Activated CD8-positive, alpha-beta memory T cell treated with anti-CD3 and anti-CD28 coated beads, Interleukin-2, amount 50 U/mL, for 48 hours (primary cell): ENCODE results near the gene ZFP28.

Experiments used
- DNase-seq: peaks from one replicate; pipeline ENCODE4 v3.0.0-alpha.2; 2020

The ZFP28 gene

DNA sequence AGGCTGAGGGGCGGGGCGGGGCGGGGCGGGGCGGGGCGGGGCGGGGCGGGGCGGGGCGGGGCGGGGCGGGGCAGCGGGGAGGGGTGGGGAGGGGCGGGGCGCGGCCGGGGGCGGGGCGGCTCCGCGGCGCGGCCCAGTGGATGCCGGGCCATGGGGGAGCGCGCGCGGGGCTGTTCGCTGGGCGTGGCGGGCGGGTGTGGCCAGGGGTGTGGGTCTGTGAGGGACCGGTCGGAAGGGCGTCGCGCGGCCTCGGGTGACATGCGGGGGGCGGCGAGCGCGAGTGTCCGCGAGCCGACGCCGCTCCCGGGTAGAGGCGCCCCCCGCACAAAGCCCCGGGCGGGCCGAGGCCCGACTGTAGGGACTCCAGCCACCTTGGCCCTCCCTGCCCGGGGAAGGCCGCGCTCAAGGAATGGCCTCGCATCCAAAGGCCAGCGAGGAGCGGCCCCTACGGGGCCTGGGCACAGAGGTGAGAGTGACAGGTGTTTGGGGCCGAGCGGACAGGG lies at the start of gene ZFP28:
Gene ZFP28 (plus strand): TSS at position 188 of the 503 bp plus-strand sequence. CDS start 71 bp downstream, at position 259.
- DNase-seq = peak; percentile 81

DNA sequence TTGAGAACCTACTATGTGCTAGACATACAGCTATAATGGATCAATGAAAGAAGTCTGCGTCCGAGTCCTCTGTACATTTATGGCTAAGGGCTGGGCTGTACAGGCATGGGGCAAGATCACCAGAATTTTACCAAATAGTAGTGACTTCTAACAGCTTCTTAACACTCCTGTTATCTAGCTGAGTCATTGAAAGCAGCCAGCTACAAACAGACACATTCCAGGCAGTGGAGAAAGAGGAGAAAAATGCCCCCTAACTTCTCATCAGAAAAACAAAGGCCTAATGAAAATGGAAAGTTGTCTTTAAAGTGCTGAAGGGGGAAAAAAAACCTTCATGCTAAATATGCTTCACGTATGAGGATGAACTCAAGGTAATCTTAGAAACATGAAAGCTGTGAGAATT lies 47.3 kb upstream of the ZFP28 start:
- no peak for DNase-seq

DNA sequence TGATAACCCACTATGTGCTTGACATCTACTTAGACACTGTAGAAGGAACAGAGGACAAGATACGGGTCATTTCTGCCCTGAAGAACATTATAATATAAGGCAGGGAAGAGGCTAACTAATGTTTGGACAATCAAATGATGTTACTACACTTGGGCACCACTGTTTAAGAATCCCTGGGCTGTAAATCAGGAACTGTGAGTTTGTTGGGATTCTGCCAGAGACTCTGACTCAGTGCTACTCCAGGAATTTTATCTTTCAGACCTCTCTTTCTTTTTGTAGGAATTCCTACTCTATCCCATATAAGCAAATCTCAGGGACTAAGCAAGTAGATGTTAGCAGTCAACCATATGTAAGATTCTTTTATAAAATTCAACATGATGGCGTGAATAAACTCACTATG lies 34.2 kb upstream of the ZFP28 start:
- DNase-seq = no peak

DNA sequence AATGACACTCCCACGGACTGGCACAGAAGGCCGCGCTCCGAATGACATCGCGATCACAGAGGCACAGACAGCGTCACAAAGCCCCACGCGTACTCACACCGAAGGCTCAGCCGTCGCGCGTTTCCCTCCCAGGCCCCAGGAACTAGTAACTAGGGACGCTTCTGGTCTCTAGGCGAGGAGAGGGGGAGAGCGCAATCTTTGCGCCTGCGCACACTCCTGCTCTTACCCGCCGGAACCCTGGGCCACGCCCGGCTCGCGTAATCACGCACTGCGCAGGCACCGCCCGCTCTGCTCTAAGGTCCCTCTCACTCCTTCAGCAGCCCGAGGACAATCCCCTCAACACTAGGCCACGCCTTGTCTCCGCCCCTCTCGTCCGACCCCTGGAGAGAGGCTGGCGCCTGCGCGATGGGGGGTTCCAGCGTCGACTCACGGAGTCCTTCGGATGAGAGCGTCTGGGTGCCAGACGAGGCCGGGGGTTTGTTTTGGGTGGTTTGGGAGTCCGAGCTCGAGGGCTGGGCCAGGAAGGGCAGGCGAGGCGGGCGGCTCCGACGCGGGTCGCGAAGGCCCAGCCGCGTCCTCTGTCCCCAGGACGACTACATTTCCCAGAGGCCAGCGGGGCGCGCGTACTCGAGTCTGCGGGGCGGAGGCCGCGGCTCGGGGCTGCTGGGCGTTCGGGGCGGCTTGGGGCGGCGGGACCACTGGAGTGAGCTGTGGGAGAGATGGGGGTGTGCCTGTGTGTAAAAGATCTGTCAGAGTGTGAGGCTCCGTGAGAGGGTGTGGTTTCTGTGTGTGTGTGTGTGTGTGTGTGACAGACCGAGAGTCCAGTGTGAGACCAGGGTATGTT lies 31.1 kb upstream of the ZFP28 start, which contains the start of gene ZNF471:
Gene ZNF471 (plus strand): TSS at position 410 of the 844 bp plus-strand sequence. CDS start 3,717 bp downstream, outside the sequence.
- DNase-seq = peak; percentile 85

DNA sequence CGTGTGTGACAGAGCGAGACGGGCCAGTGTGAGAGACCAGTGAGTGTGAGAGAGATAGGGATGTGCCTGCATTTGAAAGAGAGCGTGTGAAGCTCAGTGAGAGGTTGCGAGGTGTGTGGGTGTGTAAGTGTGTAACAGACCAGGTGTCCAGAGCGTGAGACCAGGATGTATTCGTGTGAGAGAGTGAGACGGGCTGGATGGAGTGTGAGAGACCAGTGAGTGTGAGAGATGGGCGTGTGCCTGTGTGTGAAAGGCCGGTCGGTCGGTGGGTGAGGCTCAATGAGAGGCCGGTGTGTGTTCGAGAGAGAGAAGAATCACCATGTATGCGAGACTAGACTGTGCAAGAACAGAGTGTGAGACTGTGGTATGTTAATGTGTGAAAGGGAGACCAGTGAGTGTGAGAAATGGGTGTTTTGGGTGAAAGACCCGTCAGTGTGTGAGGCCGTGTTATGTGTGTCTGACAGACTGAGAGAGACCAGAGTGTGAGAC lies 30.4 kb upstream of the ZFP28 start:
- no peak for DNase-seq

DNA sequence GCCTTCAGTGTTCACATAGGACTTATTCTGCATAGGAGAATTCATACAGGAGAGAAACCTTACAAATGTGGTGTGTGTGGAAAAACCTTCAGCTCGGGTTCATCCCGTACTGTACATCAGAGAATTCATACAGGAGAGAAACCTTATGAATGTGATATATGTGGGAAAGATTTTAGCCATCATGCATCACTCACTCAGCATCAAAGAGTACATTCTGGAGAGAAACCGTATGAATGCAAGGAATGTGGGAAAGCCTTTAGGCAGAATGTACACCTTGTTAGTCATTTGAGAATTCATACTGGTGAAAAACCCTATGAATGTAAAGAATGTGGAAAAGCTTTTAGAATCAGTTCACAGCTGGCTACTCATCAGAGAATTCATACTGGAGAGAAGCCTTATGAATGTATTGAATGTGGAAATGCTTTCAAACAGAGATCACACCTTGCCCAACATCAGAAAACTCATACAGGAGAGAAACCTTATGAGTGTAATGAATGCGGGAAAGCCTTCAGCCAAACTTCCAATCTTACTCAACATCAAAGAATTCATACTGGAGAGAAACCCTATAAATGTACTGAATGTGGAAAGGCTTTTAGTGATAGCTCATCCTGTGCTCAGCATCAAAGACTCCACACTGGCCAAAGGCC lies 13.4 kb upstream of the ZFP28 start:
- DNase-seq = no peak

DNA sequence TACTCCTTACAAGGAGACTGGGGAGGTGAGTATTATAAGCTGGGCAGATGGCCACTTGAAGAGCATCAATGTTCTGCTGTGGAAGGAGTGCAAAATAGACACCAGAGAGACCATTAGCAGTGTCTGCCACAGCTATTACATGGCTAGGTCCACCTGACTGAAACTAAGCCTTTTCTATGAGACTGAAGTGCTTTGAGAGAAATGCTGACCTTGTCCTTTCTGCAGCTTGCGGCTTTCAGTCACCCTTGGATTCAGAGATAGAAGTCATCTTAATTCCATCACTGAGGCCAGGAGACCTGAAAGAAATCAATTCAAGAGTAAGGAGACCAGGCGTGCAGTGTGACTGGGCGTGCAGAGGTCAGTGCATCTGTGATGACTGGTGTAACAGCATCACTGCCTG lies 1.3 kb upstream of the ZFP28 start:
- DNase-seq = no peak

DNA sequence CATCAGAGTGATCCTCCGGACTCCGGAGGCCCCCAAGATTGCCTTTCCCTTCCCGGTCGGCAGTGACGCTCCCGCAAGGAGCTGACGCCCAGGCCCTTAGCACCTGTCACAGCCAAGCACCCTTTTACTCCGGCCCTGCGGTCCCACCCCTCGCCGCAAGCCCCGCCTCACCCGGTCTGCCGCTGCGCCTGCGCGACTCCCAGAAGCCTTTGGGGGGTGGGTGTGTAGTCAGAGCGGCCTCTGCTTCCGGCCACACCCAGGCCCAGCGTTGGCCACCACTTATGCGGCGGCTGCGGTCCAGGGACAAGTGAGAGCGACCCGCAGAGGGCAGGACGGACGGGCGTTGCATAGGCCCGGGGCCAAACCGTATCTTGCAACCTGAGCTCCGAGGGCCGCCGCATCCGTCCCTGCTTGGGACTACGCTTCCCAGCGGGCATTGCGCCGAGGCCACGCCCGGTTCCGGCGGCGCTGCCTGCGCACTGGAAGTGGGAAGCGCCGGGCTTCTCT lies 441 bp upstream of the ZFP28 start:
- DNase-seq = peak; percentile 91

DNA sequence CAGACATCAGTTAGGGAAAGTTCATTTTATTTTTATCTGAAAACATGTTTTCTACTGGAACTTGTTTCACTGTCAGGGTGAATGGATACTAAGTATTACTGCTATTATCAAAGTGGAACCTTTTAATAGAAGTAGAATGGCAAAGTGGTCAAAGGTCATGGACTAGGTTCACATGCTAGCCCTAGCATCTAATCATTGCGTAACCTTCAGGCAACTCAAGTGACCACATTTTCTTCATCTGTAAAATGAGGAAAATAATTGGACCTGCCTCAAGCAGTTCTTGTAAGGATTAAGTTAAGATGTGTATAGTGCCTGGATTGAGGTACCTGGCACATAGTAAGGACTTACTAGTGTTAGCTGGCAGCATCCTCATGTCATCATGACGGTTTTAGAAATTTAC lies 5.0 kb downstream of the ZFP28 start:
- DNase-seq = no peak

DNA sequence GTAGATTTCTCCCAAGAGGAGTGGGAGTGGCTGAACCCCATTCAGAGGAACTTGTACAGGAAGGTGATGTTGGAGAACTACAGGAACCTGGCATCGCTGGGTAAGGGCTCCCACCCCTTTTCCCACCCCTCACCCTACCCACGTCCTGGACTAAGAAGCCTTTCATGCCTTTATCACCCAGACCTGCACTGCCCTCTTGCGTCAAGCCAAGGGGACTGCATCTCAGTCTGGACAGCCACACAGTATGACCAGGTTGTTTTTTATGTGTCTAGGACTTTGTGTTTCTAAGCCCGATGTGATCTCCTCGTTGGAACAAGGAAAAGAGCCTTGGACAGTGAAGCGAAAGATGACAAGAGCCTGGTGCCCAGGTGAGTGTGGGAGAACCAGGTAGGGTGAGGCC lies 8.8 kb downstream of the ZFP28 start:
- no peak for DNase-seq

DNA sequence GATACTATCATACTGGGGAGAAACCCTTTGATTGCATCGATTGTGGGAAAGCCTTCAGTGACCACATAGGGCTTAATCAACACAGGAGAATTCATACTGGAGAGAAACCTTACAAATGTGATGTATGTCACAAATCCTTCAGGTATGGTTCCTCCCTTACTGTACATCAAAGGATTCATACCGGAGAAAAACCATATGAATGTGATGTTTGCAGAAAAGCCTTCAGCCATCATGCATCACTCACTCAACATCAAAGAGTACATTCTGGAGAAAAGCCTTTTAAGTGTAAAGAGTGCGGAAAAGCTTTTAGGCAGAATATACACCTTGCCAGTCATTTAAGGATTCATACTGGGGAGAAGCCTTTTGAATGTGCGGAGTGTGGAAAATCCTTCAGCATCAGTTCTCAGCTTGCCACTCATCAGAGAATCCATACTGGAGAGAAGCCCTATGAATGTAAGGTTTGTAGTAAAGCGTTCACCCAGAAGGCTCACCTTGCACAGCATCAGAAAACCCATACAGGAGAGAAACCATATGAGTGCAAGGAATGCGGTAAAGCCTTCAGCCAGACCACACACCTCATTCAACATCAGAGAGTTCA lies 15.6 kb downstream of the ZFP28 start:
- DNase-seq = no peak

DNA sequence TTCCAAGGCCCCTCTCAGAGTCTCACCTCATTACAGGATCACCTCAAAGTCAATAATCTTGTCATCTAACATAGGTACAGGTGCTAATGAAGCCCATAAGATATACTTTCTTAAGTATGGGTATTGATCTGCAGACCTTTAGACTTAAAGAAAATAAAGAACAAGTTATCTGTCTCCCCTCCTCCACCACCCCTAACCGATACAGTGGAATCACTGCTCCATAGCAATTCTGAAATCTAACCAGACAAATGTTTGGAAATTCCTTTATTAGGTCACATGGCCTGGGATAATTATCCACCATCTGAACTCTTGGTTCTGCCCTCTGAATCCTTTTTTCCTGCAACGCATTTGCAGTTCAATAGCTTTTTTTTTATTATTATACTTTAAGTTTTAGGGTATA lies 24.0 kb downstream of the ZFP28 start:
- no peak for DNase-seq

DNA sequence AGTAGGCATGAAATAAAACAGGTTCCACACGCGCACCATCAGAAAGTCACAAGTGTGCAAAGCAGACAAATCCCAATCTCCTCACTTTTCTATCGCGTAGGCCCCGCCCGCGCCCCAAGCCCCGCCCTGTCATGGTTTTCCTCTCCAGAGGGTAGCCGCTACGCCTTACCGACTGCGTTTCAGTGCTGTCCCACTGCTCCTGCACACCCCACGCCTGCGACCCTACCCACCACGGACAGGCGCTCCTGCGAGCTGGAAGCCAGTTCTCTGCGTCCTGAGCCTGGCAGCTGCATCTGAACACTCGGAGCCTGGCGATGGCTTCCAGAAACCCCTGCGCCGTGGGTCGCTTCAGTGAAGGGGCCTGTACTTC lies 28.1 kb downstream of the ZFP28 start:
- DNase-seq = no peak

DNA sequence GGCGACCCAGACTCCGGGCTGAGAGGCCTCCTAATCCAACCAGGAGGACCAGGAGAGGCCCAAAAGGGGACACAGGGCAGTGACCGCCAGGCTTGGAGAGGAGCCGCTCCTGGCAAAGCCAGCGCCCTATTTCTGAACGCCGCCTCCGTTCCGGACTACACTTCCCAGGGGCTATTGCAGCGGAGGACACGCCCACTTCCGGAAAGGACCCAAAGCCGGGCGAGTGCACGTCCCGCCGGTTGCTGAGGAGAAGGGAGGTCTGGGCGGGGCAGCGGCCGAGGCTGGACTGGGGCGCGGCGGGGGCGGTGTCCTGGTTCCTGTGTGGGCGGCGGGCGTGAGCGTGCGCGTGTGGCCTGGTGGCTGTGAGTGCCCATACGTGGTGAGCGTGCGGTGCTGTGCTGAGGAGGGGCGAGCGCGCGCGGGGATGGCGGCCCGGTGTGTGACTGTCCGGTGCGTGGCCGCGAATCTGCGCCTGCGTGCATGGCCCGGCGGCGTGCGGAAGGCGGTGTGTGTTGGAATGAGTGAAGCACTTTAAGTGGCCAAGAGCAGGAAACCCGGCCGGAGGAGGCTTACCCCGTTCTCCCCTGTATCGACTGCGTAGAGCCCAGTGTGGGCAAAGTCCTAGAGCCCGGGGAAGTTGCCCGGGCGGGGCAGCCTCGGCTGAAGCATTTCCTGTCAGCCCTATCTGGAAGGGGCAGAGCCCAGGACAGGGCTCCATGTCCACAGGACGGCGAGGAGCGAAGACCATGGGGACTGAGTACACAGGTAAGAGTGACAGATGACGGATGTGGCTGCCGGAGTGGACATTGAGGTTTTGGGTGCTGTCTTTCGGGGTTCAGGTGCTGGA lies 28.7 kb downstream of the ZFP28 start, which contains the start of gene ZNF470:
Gene ZNF470 (plus strand): TSS at position 195 of the 847 bp plus-strand sequence. CDS start 2,844 bp downstream, outside the sequence.
- DNase-seq = peak; percentile 90

DNA sequence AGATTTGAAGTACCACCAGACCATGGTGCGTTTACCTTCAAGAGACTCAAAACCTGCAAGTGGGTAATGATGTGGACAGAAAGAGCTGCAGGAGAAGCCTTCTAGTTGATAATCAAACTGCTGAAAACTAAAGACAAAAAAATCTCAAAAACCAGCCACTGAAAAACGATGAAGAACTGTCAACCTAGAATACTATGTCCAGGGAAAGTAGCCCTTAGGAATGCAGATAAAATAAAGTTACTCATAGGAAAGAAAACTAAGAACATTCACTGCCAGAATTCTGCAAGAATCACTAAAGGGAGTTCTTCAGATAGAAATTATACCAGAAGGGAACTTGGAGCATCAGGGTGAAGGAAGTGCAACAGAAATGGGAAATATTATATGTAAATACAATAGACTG lies 33.8 kb downstream of the ZFP28 start:
- no peak for DNase-seq

DNA sequence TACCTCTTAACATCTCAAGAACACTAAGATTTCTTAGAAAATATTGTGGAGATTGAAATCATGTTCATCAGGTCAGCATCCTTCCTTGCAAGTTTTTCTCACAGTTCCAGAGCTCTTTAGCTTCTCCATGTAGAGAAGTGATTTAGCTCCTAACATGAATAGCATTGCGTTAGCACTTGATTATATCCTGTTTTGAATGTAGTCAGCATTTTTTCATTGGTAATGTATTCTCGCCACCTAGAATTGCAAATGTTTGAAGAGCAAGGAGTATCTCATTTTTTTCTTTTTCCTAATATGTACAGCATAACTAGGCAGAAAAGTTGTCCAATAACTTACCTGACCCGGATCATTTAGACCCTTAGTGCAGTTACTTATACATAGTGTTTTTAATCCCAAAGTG lies 35.2 kb downstream of the ZFP28 start:
- no peak for DNase-seq

DNA sequence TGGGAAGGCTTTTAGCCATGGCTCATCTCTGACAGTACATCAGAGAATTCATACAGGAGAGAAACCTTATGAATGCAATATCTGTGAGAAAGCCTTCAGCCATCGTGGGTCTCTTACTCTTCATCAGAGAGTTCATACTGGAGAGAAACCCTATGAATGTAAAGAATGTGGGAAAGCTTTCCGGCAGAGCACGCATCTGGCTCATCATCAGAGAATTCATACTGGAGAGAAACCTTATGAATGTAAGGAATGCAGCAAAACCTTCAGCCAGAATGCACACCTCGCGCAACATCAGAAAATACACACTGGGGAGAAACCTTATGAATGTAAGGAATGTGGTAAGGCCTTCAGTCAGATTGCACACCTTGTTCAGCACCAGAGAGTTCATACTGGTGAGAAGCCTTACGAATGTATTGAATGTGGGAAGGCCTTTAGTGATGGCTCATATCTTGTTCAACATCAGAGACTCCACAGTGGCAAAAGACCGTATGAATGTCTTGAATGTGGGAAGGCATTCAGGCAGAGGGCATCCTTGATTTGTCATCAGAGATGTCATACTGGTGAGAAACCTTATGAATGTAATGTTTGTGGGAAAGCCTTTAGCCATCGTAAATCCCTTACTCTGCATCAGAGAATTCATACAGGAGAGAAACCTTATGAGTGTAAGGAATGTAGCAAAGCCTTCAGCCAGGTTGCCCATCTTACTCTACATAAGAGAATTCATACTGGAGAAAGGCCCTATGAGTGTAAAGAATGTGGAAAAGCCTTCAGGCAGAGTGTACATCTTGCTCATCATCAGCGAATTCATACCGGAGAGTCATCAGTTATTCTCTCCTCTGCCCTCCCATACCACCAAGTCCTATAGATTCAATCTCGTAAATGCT lies 39.2 kb downstream of the ZFP28 start:
- DNase-seq = no peak

DNA sequence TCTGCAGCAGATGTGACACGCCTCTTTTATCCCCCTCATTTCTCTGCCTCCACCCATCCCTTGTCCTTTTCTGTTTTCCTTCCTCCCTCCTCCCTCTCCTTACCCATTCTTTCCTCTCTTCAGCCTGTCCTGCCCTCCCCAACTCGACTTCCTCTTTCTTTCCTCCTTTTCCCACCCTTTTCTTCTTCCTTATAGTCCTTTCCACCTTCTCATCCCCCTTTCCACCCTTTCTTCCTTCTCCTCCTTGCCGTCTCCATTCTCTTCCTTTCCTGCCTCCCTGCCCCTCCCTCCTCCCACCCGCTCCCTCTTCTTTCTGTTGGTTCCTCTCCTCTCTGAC lies 55.7 kb downstream of the ZFP28 start:
- DNase-seq = no peak

DNA sequence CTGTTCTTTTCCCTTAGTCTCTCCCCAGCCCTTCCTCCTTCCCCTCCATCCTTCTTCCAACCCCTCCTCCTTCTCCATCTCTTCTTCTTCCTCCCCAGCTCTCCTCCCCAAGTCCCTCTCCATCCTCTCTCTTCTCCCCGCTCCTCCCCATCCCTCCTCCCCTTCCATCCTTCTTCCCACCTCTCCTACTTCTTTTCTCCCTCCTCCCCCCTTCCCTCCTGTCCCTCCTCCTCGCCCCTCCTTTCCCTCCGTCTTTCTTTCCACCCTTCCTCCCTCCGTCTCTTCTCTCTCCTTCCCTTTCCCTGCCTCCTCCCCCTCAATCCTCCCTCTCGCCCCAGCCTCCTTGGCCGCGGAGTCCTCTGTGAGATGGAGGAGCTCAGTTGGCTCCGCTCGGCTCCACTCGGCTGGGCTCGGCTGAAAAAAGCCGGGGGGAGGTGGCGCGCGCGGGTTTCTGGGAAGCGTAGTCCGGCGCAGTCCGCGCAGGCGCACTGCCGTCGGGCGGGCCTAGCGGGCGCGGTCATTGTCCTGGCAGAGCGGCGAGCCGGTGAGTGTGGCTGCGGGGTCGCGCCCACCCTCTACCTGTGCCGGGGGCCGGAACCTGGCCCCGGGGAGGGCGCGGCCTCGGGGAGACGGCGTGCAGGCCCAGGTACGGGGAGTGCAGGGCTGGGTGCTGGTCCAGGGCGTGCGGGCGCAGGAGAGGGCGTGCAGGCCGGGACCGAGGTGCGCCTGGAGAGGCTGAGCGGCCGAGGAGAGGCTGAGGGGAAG lies 56.2 kb downstream of the ZFP28 start, which contains the start of gene ZNF71:
Gene ZNF71 (plus strand): TSS at position 520 of the 765 bp plus-strand sequence. CDS start 6,257 bp downstream, outside the sequence.
- DNase-seq = peak; percentile 94

DNA sequence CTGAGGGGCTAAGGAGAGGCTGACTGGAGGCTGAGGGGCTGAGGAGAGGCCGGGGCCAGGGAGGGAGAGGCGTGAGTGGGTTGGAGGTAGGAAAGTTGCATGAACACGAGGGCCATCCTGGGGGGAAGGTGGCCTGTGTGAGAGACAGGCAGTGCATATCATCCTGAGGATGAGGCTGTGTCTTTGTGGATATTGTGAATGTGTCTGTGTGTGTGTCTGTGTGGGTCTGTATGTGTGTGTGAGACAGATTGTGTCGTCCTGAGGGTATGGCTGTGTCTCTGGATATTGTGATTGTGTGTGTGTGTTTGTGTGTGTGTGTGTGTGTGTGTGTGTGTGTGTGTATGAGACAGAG lies 56.8 kb downstream of the ZFP28 start:
- no peak for DNase-seq
